OCI-LY7 (cell line): ENCODE measurements around the gene LPAR3. TPM values are rescaled to one million over a fixed set of nuclear protein-coding genes. Genes with fewer than 3 reads are reported as not detected.

Source experiments
- BruUV-seq: library from RNA; stranded (reverse); fragments of 400-500 nt; replicated peaks from 2 replicates; lab custom pipeline; 2021; lab: Mats Ljungman, UMichigan
- CTCF ChIA-PET: fragments of 300-600 bp; sonication (Branson Sonifier 250); formaldehyde crosslinking; loops from one replicate; lab custom pipeline; 2022; ENCODE audit warnings: antibody characterized with exemption; ENCODE audit not compliant: unreplicated experiment; lab: Charles Lee
- POLR2A ChIA-PET: fragments of 300-600 bp; sonication (Branson Sonifier 250); formaldehyde crosslinking; loops from one replicate; lab custom pipeline; 2022; ENCODE audit warnings: antibody characterized with exemption; lab: Charles Lee
- DNase-seq: peaks from one replicate; pipeline ENCODE4 v3.0.0-alpha.2; 2015; ENCODE audit warnings: low spot score
- H2AFZ ChIP-seq: fragments of 200-600 bp; sonication (generic), shearing (Covaris generic); 2 replicates; pipeline ENCODE4 v1.6.1; 2014; ENCODE audit warnings: mild to moderate bottlenecking, antibody characterized with exemption, low read length, moderate library complexity
- H3K27ac ChIP-seq: fragments of 200-600 bp; sonication (generic); 2 replicates; pipeline ENCODE4 v1.5.1; 2014; ENCODE audit warnings: mixed run types, low read depth, mild to moderate bottlenecking, moderate library complexity, low read length, inconsistent platforms; ENCODE audit not compliant: poor library complexity, severe bottlenecking
- H3K36me3 ChIP-seq: fragments of 200-600 bp; sonication (generic); 2 replicates; pipeline ENCODE4 v1.6.1; 2014; ENCODE audit warnings: mild to moderate bottlenecking, antibody characterized with exemption, low read length, moderate library complexity, mixed read lengths; ENCODE audit not compliant: insufficient read depth
- H3K4me1 ChIP-seq: fragments of 200-600 bp; sonication (generic); 2 replicates; pipeline ENCODE4 v1.5.1; 2014; ENCODE audit warnings: mild to moderate bottlenecking, low read length; ENCODE audit not compliant: insufficient read depth, poor library complexity, severe bottlenecking
- H3K4me2 ChIP-seq: fragments of 200-600 bp; sonication (generic); 2 replicates; pipeline ENCODE4 v1.6.1; 2014; ENCODE audit warnings: mild to moderate bottlenecking, low read length
- H3K4me3 ChIP-seq: fragments of 200-600 bp; sonication (generic); 2 replicates; pipeline ENCODE4 v1.5.1; 2014; ENCODE audit warnings: mild to moderate bottlenecking, low read depth, low read length; ENCODE audit not compliant: poor library complexity, severe bottlenecking
- H3K79me2 ChIP-seq: fragments of 200-600 bp; sonication (generic); 2 replicates; pipeline ENCODE4 v1.6.1; 2016; ENCODE audit warnings: low read depth, mild to moderate bottlenecking, low read length, moderate library complexity, mixed read lengths; ENCODE audit not compliant: insufficient read depth
- H3K9me2 ChIP-seq: fragments of 200-600 bp; sonication (generic); 2 replicates; pipeline ENCODE4 v1.6.1; 2016; ENCODE audit warnings: mild to moderate bottlenecking, low read length, mixed read lengths; ENCODE audit not compliant: insufficient read depth
- H3K9me3 ChIP-seq: fragments of 200-600 bp; sonication (generic); 2 replicates; pipeline ENCODE4 v1.6.1; 2014; ENCODE audit warnings: mild to moderate bottlenecking, mixed run types, low read length, mixed read lengths
- H4K20me1 ChIP-seq: fragments of 200-600 bp; sonication (generic); 2 replicates; pipeline ENCODE4 v1.6.1; 2014; ENCODE audit warnings: mild to moderate bottlenecking, antibody characterized with exemption, low read length, moderate library complexity, mixed read lengths; ENCODE audit not compliant: insufficient read depth
- EZH2phosphoT487 ChIP-seq: fragments of 200-600 bp; sonication (generic); IDR thresholded peaks from 2 replicates; pipeline ENCODE4 v1.6.1; 2018; ENCODE audit warnings: low read depth, borderline replicate concordance, mild to moderate bottlenecking, mixed run types, antibody characterized with exemption, low read length, moderate library complexity, mixed read lengths
- intact Hi-C: fragments of 100-400 bp; cut with micrococcal nuclease; formaldehyde crosslinking; loops from one replicate; pipeline ENCODE4 v1.10.0; 2022; ENCODE audit not compliant: unreplicated experiment
- total RNA-seq, 2 experiments: library from RNA; depleted of rRNA in 1 of 2; stranded (reverse); fragments of >200 nt in 1 of 2; shearing (Covaris generic) in 1 of 2; gene quantifications; 2 replicates each; pipeline ENCODE4 v1.2.3, GENCODE V29; 2014 to 2022
- TF ChIP-seq, protein P1 (sequence below): fragments of 200-600 bp; sonication (generic); conservative IDR thresholded peaks from 2 replicates; pipeline ENCODE4 v1.5.1; 2014; ENCODE audit warnings: mild to moderate bottlenecking, antibody characterized with exemption, low read length, moderate library complexity, mixed read lengths

Gene LPAR3
- total RNA-seq, 2 experiments from 2014 or later = not detected

DNA sequence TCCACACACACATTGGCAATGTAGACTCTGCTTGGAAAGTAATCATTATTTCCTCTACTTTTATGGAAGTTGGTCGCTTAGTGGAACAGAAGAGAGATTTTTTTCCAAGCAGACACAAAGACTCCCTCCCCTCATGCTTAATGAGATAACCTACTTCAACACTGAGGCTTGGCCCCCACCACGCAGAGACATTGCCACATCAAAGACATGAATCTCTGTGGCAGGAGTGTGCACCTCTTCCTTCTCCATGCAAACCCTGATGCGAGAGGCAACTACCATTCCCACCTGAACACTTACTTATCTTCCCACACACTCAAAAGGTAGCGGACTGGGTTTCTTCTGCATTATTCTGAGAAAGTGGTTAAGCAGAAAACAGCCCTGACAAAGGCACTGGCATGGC lies 37.3 kb upstream of the LPAR3 start:
- POLR2A ChIA-PET = interaction anchor here (0.6 kb wide), 1 partner anchor 610 kb away, joined by 4 read pairs; no protein-coding TSS in a partner anchor
- Histone ChIP-seq H3K9me3 (no peaks in the 10 kb centered on the region), H3K79me2 (no peaks in the 10 kb centered on the region), H3K9me2 (no peaks in the 10 kb centered on the region), H3K4me3 (no peak overlapping the region), H4K20me1 (no peaks in the 10 kb centered on the region), H3K4me2 (no peak overlapping the region), H2AFZ (no peak overlapping the region), H3K27ac (no peak overlapping the region), H3K4me1 (no peaks in the 10 kb centered on the region), H3K36me3 (peaks cover 49% of the 10 kb centered on the region)
- CTCF ChIA-PET = no interaction called here
- TF ChIP-seq, protein P1, sequence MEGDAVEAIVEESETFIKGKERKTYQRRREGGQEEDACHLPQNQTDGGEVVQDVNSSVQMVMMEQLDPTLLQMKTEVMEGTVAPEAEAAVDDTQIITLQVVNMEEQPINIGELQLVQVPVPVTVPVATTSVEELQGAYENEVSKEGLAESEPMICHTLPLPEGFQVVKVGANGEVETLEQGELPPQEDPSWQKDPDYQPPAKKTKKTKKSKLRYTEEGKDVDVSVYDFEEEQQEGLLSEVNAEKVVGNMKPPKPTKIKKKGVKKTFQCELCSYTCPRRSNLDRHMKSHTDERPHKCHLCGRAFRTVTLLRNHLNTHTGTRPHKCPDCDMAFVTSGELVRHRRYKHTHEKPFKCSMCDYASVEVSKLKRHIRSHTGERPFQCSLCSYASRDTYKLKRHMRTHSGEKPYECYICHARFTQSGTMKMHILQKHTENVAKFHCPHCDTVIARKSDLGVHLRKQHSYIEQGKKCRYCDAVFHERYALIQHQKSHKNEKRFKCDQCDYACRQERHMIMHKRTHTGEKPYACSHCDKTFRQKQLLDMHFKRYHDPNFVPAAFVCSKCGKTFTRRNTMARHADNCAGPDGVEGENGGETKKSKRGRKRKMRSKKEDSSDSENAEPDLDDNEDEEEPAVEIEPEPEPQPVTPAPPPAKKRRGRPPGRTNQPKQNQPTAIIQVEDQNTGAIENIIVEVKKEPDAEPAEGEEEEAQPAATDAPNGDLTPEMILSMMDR = no peak
- TF ChIP-seq EZH2phosphoT487 = no peak
- BruUV-seq = no TSS peak
- no peak for DNase-seq
- intact Hi-C loops = no loop called here

DNA sequence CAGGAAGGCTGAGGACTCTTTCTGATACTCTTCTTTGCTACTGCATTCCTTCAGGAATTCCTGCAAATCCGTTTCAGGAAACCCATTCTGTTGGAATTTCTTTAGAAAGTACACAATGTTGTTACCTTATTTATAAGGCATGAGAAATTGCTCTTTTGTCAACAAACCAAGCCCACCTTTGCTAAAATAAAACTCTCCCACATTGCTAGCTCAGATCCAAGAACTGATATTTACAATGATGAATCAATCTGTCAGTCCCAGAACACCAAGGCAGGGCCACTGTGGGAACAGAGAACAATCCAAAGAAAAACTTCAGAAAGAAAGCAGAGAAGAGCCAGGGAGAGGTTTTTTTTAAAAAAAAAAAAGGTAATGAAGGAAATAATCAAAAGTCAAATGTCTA lies 36.6 kb upstream of the LPAR3 start:
- H3K9me2 ChIP-seq = no peaks in the 10 kb centered on the region
- intact Hi-C loops = no loop called here
- no peak overlapping the region for H3K4me3 ChIP-seq
- DNase-seq = no peak
- H2AFZ ChIP-seq = no peak overlapping the region
- H3K4me1 ChIP-seq = no peaks in the 10 kb centered on the region
- no peaks in the 10 kb centered on the region for H4K20me1 ChIP-seq
- TF ChIP-seq, protein P1 = no peak
- TF ChIP-seq EZH2phosphoT487 = no peak
- H3K36me3 ChIP-seq = peaks cover 41% of the 10 kb centered on the region
- no TSS peak for BruUV-seq
- H3K79me2 ChIP-seq = no peaks in the 10 kb centered on the region
- H3K9me3 ChIP-seq = no peaks in the 10 kb centered on the region
- CTCF ChIA-PET = no interaction called here
- no peak overlapping the region for H3K27ac ChIP-seq
- H3K4me2 ChIP-seq = no peak overlapping the region
- POLR2A ChIA-PET = interaction anchor here (0.7 to 1.2 kb wide), 3 partner anchors 9 to 84 kb away, joined by 4 read pairs; no protein-coding TSS in a partner anchor

DNA sequence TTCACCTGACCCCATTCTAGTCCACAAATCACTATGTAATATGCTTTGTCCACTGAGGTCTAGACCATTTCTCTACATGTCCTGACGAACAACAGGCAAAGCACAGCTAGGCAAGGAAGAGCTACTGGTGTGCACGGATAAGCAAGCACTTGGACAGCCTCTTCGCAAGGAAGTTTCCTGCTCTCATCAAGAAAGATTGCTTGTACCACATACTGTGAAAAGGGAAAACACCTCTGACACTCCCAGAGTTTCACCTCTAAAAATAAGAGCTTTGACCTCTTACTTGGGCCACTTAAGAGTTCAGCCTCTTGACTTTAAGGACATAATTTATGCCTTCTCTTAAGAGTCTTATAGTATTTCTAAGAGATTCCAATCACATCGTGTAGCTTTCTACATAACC lies 36.0 kb upstream of the LPAR3 start:
- TF ChIP-seq EZH2phosphoT487 = no peak
- TF ChIP-seq, protein P1 = no peak
- Histone ChIP-seq H3K36me3 (peaks cover 35% of the 10 kb centered on the region), H3K9me2 (no peaks in the 10 kb centered on the region), H3K4me2 (no peak overlapping the region), H3K79me2 (no peaks in the 10 kb centered on the region), H3K4me1 (no peaks in the 10 kb centered on the region), H3K4me3 (no peak overlapping the region), H2AFZ (no peak overlapping the region), H3K27ac (no peak overlapping the region), H3K9me3 (no peaks in the 10 kb centered on the region), H4K20me1 (no peaks in the 10 kb centered on the region)
- no TSS peak for BruUV-seq
- POLR2A ChIA-PET = interaction anchor here (0.7 to 1.2 kb wide), 4 partner anchors 8 to 334 kb away, joined by 3 to 4 read pairs (median 4); no protein-coding TSS in a partner anchor
- CTCF ChIA-PET = no interaction called here
- DNase-seq = no peak
- intact Hi-C loops = no loop called here
